Measurements from ENCODE around the gene VPS36. TPM values are rescaled to one million over a fixed set of nuclear protein-coding genes. Genes with fewer than 3 reads are reported as not detected.
A peak's percentile ranks its signal among the peaks of the same experiment; 100 is the strongest.

The VPS36 gene
- total RNA-seq, 1 experiment from 2014 or later = 19.2 TPM

GRCh38 chr13:52405767-52406494, 44.5 kb downstream of the VPS36 start, which contains the start of gene THSD1 (continued):
- TF ChIP-seq ELF4 (CRISPR knock-in tag; IDR thresholded peaks at IDR 0.05; ENCODE audit: low read depth) = no peak
- no peak for TF ChIP-seq RORB (CRISPR knock-in tag; IDR thresholded peaks at IDR 0.05)
- TF ChIP-seq ATF1 (CRISPR knock-in tag; IDR thresholded peaks at IDR 0.05) = no peak
- no peak for TF ChIP-seq CDX4 (CRISPR knock-in tag; IDR thresholded peaks at IDR 0.05; ENCODE audit: borderline replicate concordance)
- no peak for TF ChIP-seq AFF4 (CRISPR knock-in tag; IDR thresholded peaks at IDR 0.05; ENCODE audit: borderline replicate concordance)
- TF ChIP-seq SMAD3 (CRISPR knock-in tag; IDR thresholded peaks at IDR 0.05; ENCODE audit: borderline replicate concordance) = no peak
- TF ChIP-seq ZNF671 (CRISPR knock-in tag; IDR thresholded peaks at IDR 0.05) = no peak
- 0 out of 2 replicates have a peak, but pooled peaks have one; percentile 79 for TF ChIP-seq CBFB (CRISPR knock-in tag; IDR thresholded peaks at IDR 0.05; ENCODE audit: low read depth)
- TF ChIP-seq ATF6 (CRISPR knock-in tag; IDR thresholded peaks at IDR 0.05) = no peak
- TF ChIP-seq ETV6 (CRISPR knock-in tag; IDR thresholded peaks at IDR 0.05) = no peak

- H3K27ac Mint-ChIP-seq = no peak overlapping the region
- ChIA-PET CTCF (interaction anchor here (0.5 to 5.8 kb wide), 3 partner anchors 25 to 446 kb away, joined by 3 to 35 read pairs (median 4); partner anchors contain the start of gene VPS36), POLR2A (no interaction called here)
- H3K9me3 Mint-ChIP-seq = no peaks in the 10 kb centered on the region
- H3K4me1 Mint-ChIP-seq = peaks cover 15% of the 10 kb centered on the region
- peak; percentile 23 for DNase-seq (ENCODE audit: low spot score)
- no peaks in the 10 kb centered on the region for H3K36me3 Mint-ChIP-seq
- peak; percentile 59 for ATAC-seq
- H3K4me3 Mint-ChIP-seq = peak overlapping the region; percentile 69
- H3K27me3 Mint-ChIP-seq (ENCODE audit: low read depth) = peaks cover 45% of the 10 kb centered on the region
- no peak for TF ChIP-seq ZNF219 (CRISPR knock-in tag; IDR thresholded peaks at IDR 0.05; ENCODE audit: borderline replicate concordance)
- no peak for TF ChIP-seq FOXP1 (CRISPR knock-in tag; IDR thresholded peaks at IDR 0.05; ENCODE audit: borderline replicate concordance)
- TF ChIP-seq STAT6 (CRISPR knock-in tag; conservative IDR thresholded peaks at IDR 0.05; ENCODE audit: low read depth) = no peak
- TF ChIP-seq NFYB (CRISPR knock-in tag; conservative IDR thresholded peaks at IDR 0.05; ENCODE audit: low read depth) = no peak
- TF ChIP-seq HMGA2 (CRISPR knock-in tag; IDR thresholded peaks at IDR 0.05) = no peak
- TF ChIP-seq ZNF416 (CRISPR knock-in tag; IDR thresholded peaks at IDR 0.05) = no peak
- TF ChIP-seq SOX15 (CRISPR knock-in tag; IDR thresholded peaks at IDR 0.05) = no peak
- TF ChIP-seq E2F1 (CRISPR knock-in tag; IDR thresholded peaks at IDR 0.05) = no peak
- TF ChIP-seq NR3C1 (CRISPR knock-in tag; conservative IDR thresholded peaks at IDR 0.05; ENCODE audit: low read depth) = no peak
- TF ChIP-seq ZMAT4 (CRISPR knock-in tag; IDR thresholded peaks at IDR 0.05) = no peak
- no peak for TF ChIP-seq FOXK1 (CRISPR knock-in tag; IDR thresholded peaks at IDR 0.05)
- TF ChIP-seq OVOL2 (CRISPR knock-in tag; IDR thresholded peaks at IDR 0.05; ENCODE audit: borderline replicate concordance) = no peak
- TF ChIP-seq ZNF423 (CRISPR knock-in tag; IDR thresholded peaks at IDR 0.05) = no peak
- TF ChIP-seq ZNF138 (CRISPR knock-in tag; conservative IDR thresholded peaks at IDR 0.05) = no peak
- TF ChIP-seq ZBTB43 (CRISPR knock-in tag; IDR thresholded peaks at IDR 0.05) = no peak
Observed at GRCh38 chr13:52405369-52405766, 45.1 kb downstream of the VPS36 start.

All from WTC11 (cell line).